A549 (cell line): ENCODE results near the gene NUP205. TPM values are rescaled to one million over a fixed set of nuclear protein-coding genes. Genes with fewer than 3 reads are reported as not detected.
A peak's percentile ranks its signal among the peaks of the same experiment; 100 is the strongest.

ENCODE experiments used
- ATAC-seq, 2 experiments: fragments of 200-7000 bp in 1 of 2; fragments of >200 bp in 1 of 2; cut with Nextera tagmentation in 1 of 2; cut with Tn5 transposase in 1 of 2; 3 replicates each; pipeline versions ENCODE4 v1.8.0 to v1.9.1; 2018 to 2020; ENCODE audit warnings: mild to moderate bottlenecking in 1 of 2, moderate library complexity in 1 of 2
- CTCF ChIA-PET: fragments of 300-600 bp; sonication (Branson Sonifier 250); formaldehyde crosslinking; extraction: SDS; loops from one replicate; lab custom pipeline; 2021; ENCODE audit warnings: antibody characterized with exemption, inconsistent platforms; lab: Yijun Ruan, JAX
- POLR2A ChIA-PET: fragments of 350-600 bp; formaldehyde crosslinking; extraction: SDS; loops from one replicate; lab custom pipeline; 2021; ENCODE audit warnings: antibody characterized with exemption, inconsistent platforms; lab: Yijun Ruan, JAX
- DNase-seq, 2 experiments: peaks; one replicate each; pipeline versions ENCODE4 v3.0.0 to v3.0.0-alpha.2; 2011 to 2016; ENCODE audit warnings: low read depth in 1 of 2, low spot score in 1 of 2
- FAIRE-seq: peaks from 2 replicates; lab custom pipeline; 2011; peaks lifted over from hg19 to GRCh38; lab: Jason Lieb, UNC
- H3K27ac ChIP-seq, 2 experiments: fragments of >200 bp; sonication (Bioruptor Twin); formaldehyde crosslinking; 3 replicates each; pipeline ENCODE4 v1.5.1; 2016 to 2017
- H3K4me1 ChIP-seq: fragments of >200 bp; sonication (Bioruptor Twin); formaldehyde crosslinking; 3 replicates; pipeline ENCODE4 v1.6.1; 2016
- H3K4me2 ChIP-seq: fragments of >200 bp; sonication (Bioruptor Twin); formaldehyde crosslinking; 3 replicates; pipeline ENCODE4 v1.6.1; 2016
- H3K4me3 ChIP-seq: fragments of >200 bp; sonication (Bioruptor Twin); formaldehyde crosslinking; 3 replicates; pipeline ENCODE4 v1.5.1; 2016
- H3K9me3 ChIP-seq: fragments of >200 bp; sonication (Bioruptor Twin); formaldehyde crosslinking; 3 replicates; pipeline ENCODE4 v1.6.1; 2016
- CBX8 ChIP-seq: fragments of 200-600 bp; sonication (generic); IDR thresholded peaks from 2 replicates; pipeline ENCODE4 v1.6.1; 2016
- EP300 ChIP-seq, 2 experiments: fragments of >200 bp; sonication (Bioruptor Twin); formaldehyde crosslinking; IDR thresholded peaks; 2 replicates in 1 of 2; 3 replicates in 1 of 2; pipeline ENCODE4 v1.6.1; 2016 to 2017
- FOXS1 ChIP-seq: fragments of 250-450 bp; sonication (Bioruptor Pico); IDR thresholded peaks from 2 replicates; pipeline ENCODE4 v1.5.0; 2020; ENCODE audit warnings: mild to moderate bottlenecking, moderate library complexity
- GATA3 ChIP-seq: IDR thresholded peaks from 2 replicates; pipeline ENCODE4 v1.6.1; 2012; ENCODE audit warnings: borderline replicate concordance
- HDAC2 ChIP-seq: fragments of 200-600 bp; sonication (generic); IDR thresholded peaks from 2 replicates; pipeline ENCODE4 v1.6.1; 2016
- MAFK ChIP-seq: fragments of 450-650 bp; IDR thresholded peaks from 2 replicates; pipeline ENCODE4 v1.6.1; 2014; ENCODE audit not compliant: partially characterized antibody
- MYC ChIP-seq: IDR thresholded peaks from 2 replicates; pipeline ENCODE4 v1.6.1; 2012; ENCODE audit warnings: mild to moderate bottlenecking, inconsistent platforms, low read length, improper control_type of control experiment, borderline replicate concordance
- NFE2L2 ChIP-seq: fragments of 150-350 bp; conservative IDR thresholded peaks from 2 replicates; pipeline ENCODE4 v1.6.1; 2014; ENCODE audit warnings: low read length
- NR3C1 ChIP-seq: fragments of >200 bp; sonication (Bioruptor Twin); formaldehyde crosslinking; IDR thresholded peaks from 3 replicates; pipeline ENCODE4 v1.6.1; 2017
- POLR2AphosphoS2 ChIP-seq: conservative IDR thresholded peaks from 2 replicates; pipeline ENCODE4 v1.6.1; 2012; ENCODE audit warnings: low read length, improper control_type of control experiment, inconsistent platforms
- RAD21 ChIP-seq, 2 experiments: fragments of >200 bp in 1 of 2; sonication (Bioruptor Twin) in 1 of 2; formaldehyde crosslinking in 1 of 2; IDR thresholded peaks in 1 of 2; conservative IDR thresholded peaks in 1 of 2; 2 replicates in 1 of 2; 3 replicates in 1 of 2; pipeline ENCODE4 v1.6.1; 2012 to 2018; ENCODE audit warnings: inconsistent platforms in 1 of 2
- RFX5 ChIP-seq: fragments of 450-650 bp; IDR thresholded peaks from 2 replicates; pipeline ENCODE4 v1.7.1; 2014; ENCODE audit warnings: antibody characterized with exemption, mild to moderate bottlenecking, moderate library complexity
- ZC3H11A ChIP-seq: fragments of 450-650 bp; IDR thresholded peaks from 2 replicates; pipeline ENCODE4 v1.6.1; 2014; ENCODE audit warnings: antibody characterized with exemption, mild to moderate bottlenecking
- ZNF302 ChIP-seq: fragments of 250-450 bp; sonication (Bioruptor Pico); IDR thresholded peaks from 2 replicates; pipeline ENCODE4 v1.9.0; 2021; ENCODE audit warnings: inconsistent platforms, mild to moderate bottlenecking, moderate library complexity
- WGBS: methylation state at CpG from one replicate; pipeline ENCODE4 v1.1.6; 2017; ENCODE audit errors: missing lambda C conversion rate; 5-methylcytosine and 5-hydroxymethylcytosine counted together
- polyA plus RNA-seq, 4 experiments: library from polyadenylated mRNA; depleted of rRNA in 3 of 4; stranded (reverse); fragments of >200 nt; fragmentation: RNase III in 1 of 4; extraction: RNeasy Plus Mini Kit Qiagen cat#74134 plus additional on column Dnase treatment in 1 of 4; gene quantifications; 2 replicates in 3 of 4; 3 replicates in 1 of 4; pipeline ENCODE4 v1.2.3, GENCODE V29; 2011 to 2017
- TF ChIP-seq, protein P1 (sequence below): fragments of 250-450 bp; sonication (Bioruptor Pico); IDR thresholded peaks from 2 replicates; pipeline ENCODE4 v1.5.0; 2021; ENCODE audit warnings: mild to moderate bottlenecking, moderate library complexity, borderline replicate concordance
- TF ChIP-seq, protein P2 (sequence below): fragments of >200 bp; sonication (Bioruptor Twin); formaldehyde crosslinking; IDR thresholded peaks from 3 replicates; pipeline ENCODE4 v1.5.1; 2016
- TF ChIP-seq, protein P3 (sequence below): fragments of >200 bp; sonication (Bioruptor Twin); formaldehyde crosslinking; IDR thresholded peaks from 2 replicates; pipeline ENCODE4 v1.6.1; 2016
- TF ChIP-seq, protein P4 (sequence below): fragments of 200-600 bp; sonication (generic); IDR thresholded peaks from 2 replicates; pipeline ENCODE4 v1.6.1; 2016; ENCODE audit warnings: antibody characterized with exemption, mild to moderate bottlenecking, moderate library complexity

The NUP205 gene
- polyA plus RNA-seq, 2 of the 4 experiments (the other 2 are of a cell fraction): 55.0 to 119 TPM

DNA sequence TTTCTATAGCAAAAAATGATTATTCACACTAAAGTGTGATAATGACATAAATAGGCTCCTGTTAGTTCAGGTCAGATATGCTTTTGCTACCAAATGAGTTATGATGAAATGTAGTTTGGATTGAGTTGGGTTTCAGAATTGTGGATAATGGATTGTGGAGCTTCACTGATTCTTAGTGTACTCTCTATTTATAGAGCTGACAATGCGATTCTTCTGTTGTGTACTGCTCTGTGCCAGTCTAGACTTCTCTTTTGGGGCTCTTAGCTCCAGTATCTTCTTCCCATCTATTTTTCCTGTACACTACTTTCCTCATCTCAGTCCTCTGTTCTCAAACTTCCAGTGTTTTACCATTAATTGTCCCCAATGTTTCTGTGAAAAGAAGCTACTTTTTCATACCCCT lies 112.1 kb downstream of the NUP205 start:
- CTCF ChIA-PET: interaction anchor here (3.7 to 6.1 kb wide), 2 partner anchors 14 to 23 kb away, joined by 19 to 25 read pairs; no protein-coding TSS in a partner anchor
- POLR2A ChIA-PET: no interaction called here
- Histone ChIP-seq H3K4me1 (peaks cover 3% of the 10 kb centered on the region; the same call in 2 of the 3 replicates), H3K27ac (no peak overlapping the region), H3K4me2 (no peak overlapping the region), H3K4me3 (no peak overlapping the region), H3K9me3 (no peaks in the 10 kb centered on the region)
- 91% methylated on average over 1 of the region's 1 CpG for WGBS
- DNase-seq (no peak), FAIRE-seq (no peak), ATAC-seq (no peak)
- TF ChIP-seq HDAC2 (no peak), MAFK (peak; percentile 6)

DNA sequence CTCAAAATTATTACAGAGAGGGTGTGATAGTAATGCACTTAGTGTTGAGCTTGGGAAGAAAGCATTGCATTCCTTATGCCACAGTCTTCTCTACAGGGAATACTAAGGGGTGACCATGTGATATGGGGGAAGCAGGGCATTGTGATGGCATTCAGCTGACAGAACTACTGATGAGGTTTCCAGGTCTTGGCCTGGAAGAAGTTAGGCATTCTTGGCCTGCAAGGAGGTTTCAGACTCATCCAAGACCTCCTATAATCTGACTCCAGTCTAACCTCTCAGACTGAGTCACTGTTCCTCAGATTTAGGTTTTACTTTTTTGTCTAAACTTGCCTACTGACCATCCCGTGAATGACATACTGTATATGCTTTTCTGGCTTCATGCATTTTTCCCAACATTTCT lies 112.5 kb downstream of the NUP205 start:
- Histone ChIP-seq H3K27ac (no peak overlapping the region), H3K4me3 (no peak overlapping the region), H3K4me2 (no peak overlapping the region), H3K9me3 (no peaks in the 10 kb centered on the region), H3K4me1 (peaks cover 3% of the 10 kb centered on the region; the same call in 2 of the 3 replicates)
- ATAC-seq (0 out of 6 replicates have a peak, but pooled peaks of 1 of the 2 experiments have one; percentile 24), FAIRE-seq (no peak), DNase-seq (no peak)
- CTCF ChIA-PET: interaction anchor here (3.7 to 6.1 kb wide), 2 partner anchors 14 to 24 kb away, joined by 19 to 25 read pairs; no protein-coding TSS in a partner anchor
- 72% methylated on average over 1 of the region's 1 CpG for WGBS
- POLR2A ChIA-PET: no interaction called here
- TF ChIP-seq CBX8: no peak
- TF ChIP-seq POLR2AphosphoS2: no peak
- no peak for TF ChIP-seq ZC3H11A
- TF ChIP-seq, protein P1, sequence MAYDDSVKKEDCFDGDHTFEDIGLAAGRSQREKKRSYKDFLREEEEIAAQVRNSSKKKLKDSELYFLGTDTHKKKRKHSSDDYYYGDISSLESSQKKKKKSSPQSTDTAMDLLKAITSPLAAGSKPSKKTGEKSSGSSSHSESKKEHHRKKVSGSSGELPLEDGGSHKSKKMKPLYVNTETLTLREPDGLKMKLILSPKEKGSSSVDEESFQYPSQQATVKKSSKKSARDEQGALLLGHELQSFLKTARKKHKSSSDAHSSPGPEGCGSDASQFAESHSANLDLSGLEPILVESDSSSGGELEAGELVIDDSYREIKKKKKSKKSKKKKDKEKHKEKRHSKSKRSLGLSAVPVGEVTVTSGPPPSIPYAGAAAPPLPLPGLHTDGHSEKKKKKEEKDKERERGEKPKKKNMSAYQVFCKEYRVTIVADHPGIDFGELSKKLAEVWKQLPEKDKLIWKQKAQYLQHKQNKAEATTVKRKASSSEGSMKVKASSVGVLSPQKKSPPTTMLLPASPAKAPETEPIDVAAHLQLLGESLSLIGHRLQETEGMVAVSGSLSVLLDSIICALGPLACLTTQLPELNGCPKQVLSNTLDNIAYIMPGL (CRISPR knock-in tag): no peak
- TF ChIP-seq, protein P2, sequence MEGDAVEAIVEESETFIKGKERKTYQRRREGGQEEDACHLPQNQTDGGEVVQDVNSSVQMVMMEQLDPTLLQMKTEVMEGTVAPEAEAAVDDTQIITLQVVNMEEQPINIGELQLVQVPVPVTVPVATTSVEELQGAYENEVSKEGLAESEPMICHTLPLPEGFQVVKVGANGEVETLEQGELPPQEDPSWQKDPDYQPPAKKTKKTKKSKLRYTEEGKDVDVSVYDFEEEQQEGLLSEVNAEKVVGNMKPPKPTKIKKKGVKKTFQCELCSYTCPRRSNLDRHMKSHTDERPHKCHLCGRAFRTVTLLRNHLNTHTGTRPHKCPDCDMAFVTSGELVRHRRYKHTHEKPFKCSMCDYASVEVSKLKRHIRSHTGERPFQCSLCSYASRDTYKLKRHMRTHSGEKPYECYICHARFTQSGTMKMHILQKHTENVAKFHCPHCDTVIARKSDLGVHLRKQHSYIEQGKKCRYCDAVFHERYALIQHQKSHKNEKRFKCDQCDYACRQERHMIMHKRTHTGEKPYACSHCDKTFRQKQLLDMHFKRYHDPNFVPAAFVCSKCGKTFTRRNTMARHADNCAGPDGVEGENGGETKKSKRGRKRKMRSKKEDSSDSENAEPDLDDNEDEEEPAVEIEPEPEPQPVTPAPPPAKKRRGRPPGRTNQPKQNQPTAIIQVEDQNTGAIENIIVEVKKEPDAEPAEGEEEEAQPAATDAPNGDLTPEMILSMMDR: no peak
- TF ChIP-seq NR3C1: no peak
- TF ChIP-seq RAD21 (conservative IDR thresholded peaks at IDR 0.05 in 1 of 2, IDR thresholded peaks at IDR 0.05 in 1 of 2): no peak
- no peak for TF ChIP-seq MYC
- no peak for TF ChIP-seq GATA3
- no peak for TF ChIP-seq RFX5
- TF ChIP-seq, protein P3, sequence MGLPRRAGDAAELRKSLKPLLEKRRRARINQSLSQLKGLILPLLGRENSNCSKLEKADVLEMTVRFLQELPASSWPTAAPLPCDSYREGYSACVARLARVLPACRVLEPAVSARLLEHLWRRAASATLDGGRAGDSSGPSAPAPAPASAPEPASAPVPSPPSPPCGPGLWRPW: no peak
- TF ChIP-seq, protein P4, sequence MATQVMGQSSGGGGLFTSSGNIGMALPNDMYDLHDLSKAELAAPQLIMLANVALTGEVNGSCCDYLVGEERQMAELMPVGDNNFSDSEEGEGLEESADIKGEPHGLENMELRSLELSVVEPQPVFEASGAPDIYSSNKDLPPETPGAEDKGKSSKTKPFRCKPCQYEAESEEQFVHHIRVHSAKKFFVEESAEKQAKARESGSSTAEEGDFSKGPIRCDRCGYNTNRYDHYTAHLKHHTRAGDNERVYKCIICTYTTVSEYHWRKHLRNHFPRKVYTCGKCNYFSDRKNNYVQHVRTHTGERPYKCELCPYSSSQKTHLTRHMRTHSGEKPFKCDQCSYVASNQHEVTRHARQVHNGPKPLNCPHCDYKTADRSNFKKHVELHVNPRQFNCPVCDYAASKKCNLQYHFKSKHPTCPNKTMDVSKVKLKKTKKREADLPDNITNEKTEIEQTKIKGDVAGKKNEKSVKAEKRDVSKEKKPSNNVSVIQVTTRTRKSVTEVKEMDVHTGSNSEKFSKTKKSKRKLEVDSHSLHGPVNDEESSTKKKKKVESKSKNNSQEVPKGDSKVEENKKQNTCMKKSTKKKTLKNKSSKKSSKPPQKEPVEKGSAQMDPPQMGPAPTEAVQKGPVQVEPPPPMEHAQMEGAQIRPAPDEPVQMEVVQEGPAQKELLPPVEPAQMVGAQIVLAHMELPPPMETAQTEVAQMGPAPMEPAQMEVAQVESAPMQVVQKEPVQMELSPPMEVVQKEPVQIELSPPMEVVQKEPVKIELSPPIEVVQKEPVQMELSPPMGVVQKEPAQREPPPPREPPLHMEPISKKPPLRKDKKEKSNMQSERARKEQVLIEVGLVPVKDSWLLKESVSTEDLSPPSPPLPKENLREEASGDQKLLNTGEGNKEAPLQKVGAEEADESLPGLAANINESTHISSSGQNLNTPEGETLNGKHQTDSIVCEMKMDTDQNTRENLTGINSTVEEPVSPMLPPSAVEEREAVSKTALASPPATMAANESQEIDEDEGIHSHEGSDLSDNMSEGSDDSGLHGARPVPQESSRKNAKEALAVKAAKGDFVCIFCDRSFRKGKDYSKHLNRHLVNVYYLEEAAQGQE: no peak
- TF ChIP-seq NFE2L2: no peak
- TF ChIP-seq ZNF302 (CRISPR knock-in tag): no peak
- no peak for TF ChIP-seq FOXS1
- TF ChIP-seq EP300 (IDR thresholded peaks at IDR 0.05): no peak
